Mucosa of stomach (tissue), 1 donor: ENCODE results near the gene NNMT.

Source experiments
- H3K27me3 ChIP-seq: one replicate; pipeline ENCODE4 v1.7.0; 2013; ENCODE audit warnings: mild to moderate bottlenecking, low read length; ENCODE audit not compliant: control insufficient read depth, insufficient read depth
- H3K36me3 ChIP-seq: one replicate; pipeline ENCODE4 v1.7.0; 2013; ENCODE audit warnings: low read length; ENCODE audit not compliant: control insufficient read depth, insufficient read depth
- H3K4me1 ChIP-seq: one replicate; pipeline ENCODE4 v1.7.0; 2013; ENCODE audit warnings: mild to moderate bottlenecking, low read length; ENCODE audit not compliant: control insufficient read depth, insufficient read depth
- H3K4me3 ChIP-seq: one replicate; pipeline ENCODE4 v1.7.0; 2013; ENCODE audit warnings: low read length
- H3K9ac ChIP-seq: one replicate; pipeline ENCODE4 v1.7.0; 2013; ENCODE audit warnings: mild to moderate bottlenecking, low read length, moderate library complexity
- H3K9me3 ChIP-seq: one replicate; pipeline ENCODE4 v1.7.0; 2013; ENCODE audit warnings: mild to moderate bottlenecking, low read length, moderate library complexity; ENCODE audit not compliant: control insufficient read depth
- donor health status: Pancreatic carcinoma.

Gene NNMT

DNA sequence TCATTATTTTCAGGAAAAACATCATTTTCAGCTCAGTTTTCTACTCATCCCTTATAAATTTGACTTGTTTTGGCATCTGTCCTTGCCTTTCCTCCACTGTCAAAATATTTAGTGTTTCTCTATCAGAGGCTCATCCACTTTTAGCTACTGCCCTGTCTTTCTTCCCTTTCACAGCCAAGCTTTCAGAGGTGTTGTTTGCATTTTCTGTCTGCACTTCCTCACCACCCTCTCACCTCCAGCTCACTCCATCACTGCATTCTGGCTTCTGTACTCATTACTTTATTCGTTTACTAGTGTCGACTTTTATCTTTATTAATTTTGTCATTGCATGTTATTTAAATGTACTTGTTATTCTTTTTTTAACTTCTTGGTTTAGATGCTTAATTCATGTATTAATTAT lies 26.7 kb upstream of the NNMT start:
- no peak overlapping the region for H3K4me3 ChIP-seq
- no peaks in the 10 kb centered on the region for H3K4me1 ChIP-seq
- H3K9ac ChIP-seq: no peak overlapping the region
- no peaks in the 10 kb centered on the region for H3K36me3 ChIP-seq
- no peaks in the 10 kb centered on the region for H3K9me3 ChIP-seq
- no peaks in the 10 kb centered on the region for H3K27me3 ChIP-seq

DNA sequence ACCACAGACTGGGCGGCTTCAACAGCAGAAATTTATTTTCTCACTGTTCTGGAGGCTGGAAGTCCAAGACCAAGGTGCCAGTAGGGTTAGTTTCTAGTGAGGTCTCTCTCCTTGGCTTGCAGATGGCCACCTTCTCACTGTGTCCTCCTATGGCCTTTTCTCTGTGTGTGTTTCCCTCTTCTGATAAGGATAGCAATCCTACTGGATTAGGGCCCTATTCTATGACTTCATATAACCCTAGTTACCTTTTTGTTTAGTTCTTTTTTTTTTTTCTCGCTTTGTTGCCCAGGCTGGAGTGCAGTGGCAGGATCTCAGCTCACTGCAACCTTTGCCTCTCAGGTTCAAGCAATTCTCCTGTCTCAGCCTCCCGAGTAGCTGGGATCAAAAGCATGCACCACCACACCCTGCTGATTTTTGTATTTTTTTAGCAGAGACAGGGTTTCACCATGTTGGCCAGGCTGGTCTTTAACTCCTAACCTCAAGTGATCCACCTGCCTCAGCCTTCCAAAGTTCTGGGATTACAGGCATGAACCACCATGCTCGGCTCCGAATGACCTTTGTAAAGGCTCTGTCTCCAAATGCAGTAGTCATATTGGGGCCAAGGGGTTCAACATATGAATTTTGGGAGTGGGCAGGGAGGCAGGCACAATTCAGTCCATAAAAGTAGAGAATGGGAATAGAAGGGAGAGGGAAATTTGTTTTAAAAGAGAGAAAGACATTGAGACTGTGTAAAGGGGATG lies 25.5 kb upstream of the NNMT start:
- H3K4me3 ChIP-seq: no peak overlapping the region
- H3K27me3 ChIP-seq: no peaks in the 10 kb centered on the region
- H3K9ac ChIP-seq: no peak overlapping the region
- no peaks in the 10 kb centered on the region for H3K36me3 ChIP-seq
- H3K4me1 ChIP-seq: no peaks in the 10 kb centered on the region
- no peaks in the 10 kb centered on the region for H3K9me3 ChIP-seq

DNA sequence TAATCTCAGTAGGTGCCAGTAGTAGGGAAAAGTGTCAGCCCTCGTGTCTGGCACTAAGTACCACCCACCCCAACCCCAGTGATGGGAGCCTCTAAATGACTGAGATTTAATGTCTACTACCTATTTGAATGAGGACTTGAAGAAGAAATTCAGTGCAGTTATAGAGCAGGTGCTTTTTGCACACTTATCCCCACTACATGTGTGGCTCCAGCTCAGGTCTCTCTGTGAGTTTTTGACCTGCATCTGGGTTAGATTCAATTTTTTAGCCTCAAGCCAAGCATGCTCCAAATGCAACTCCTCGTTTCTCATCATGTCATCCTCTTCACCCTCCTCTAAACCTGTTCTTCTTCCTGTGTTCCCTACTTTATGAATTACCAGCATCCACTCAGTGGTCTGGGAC lies 24.9 kb upstream of the NNMT start:
- Histone ChIP-seq H3K4me3 (no peak overlapping the region), H3K27me3 (no peaks in the 10 kb centered on the region), H3K9me3 (no peaks in the 10 kb centered on the region), H3K36me3 (no peaks in the 10 kb centered on the region), H3K4me1 (no peaks in the 10 kb centered on the region), H3K9ac (no peak overlapping the region)

DNA sequence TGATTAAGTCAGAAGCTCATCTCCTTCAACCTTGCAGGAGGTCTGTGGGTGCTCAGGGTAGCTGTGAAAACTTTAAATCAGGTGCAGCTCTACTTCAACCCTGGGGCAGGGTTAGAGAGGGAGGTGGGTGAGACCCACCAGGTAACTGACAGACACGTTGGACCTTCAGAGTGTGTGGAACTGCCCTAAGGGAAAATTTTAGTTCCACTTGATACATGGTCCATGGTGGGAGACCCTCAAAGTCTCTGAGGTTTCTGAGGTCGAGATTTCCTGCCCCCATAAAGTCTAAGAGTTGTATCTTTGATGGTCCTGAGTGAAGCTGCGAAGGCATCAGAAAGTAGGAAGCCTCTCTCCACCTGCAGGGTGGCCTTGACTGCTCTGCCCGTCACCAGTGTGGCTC lies 23.9 kb upstream of the NNMT start:
- H3K4me1 ChIP-seq: no peaks in the 10 kb centered on the region
- no peak overlapping the region for H3K4me3 ChIP-seq
- no peaks in the 10 kb centered on the region for H3K9me3 ChIP-seq
- H3K9ac ChIP-seq: no peak overlapping the region
- no peaks in the 10 kb centered on the region for H3K36me3 ChIP-seq
- H3K27me3 ChIP-seq: no peaks in the 10 kb centered on the region

DNA sequence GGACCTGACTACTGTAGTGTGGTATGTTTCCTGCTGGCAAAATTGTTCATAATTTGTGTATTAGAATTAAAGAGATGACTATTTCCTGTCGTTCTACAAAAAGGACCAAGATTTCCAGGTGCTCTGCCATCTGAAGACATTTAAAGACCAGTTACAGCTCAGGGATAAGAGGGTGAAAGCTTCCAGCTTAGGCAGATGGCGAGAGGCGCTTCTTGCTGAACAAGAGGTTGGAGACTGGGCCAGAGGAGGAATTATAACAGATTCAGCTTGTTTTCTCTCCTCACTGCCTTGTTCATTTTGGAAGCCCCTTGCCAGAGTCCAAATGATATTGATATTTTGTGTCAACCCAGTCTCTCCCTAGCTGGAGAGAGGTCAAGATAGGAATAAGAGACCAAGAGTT lies 23.1 kb upstream of the NNMT start:
- Histone ChIP-seq H3K27me3 (no peaks in the 10 kb centered on the region), H3K36me3 (no peaks in the 10 kb centered on the region), H3K4me1 (no peaks in the 10 kb centered on the region), H3K9me3 (no peaks in the 10 kb centered on the region), H3K4me3 (no peak overlapping the region), H3K9ac (no peak overlapping the region)

DNA sequence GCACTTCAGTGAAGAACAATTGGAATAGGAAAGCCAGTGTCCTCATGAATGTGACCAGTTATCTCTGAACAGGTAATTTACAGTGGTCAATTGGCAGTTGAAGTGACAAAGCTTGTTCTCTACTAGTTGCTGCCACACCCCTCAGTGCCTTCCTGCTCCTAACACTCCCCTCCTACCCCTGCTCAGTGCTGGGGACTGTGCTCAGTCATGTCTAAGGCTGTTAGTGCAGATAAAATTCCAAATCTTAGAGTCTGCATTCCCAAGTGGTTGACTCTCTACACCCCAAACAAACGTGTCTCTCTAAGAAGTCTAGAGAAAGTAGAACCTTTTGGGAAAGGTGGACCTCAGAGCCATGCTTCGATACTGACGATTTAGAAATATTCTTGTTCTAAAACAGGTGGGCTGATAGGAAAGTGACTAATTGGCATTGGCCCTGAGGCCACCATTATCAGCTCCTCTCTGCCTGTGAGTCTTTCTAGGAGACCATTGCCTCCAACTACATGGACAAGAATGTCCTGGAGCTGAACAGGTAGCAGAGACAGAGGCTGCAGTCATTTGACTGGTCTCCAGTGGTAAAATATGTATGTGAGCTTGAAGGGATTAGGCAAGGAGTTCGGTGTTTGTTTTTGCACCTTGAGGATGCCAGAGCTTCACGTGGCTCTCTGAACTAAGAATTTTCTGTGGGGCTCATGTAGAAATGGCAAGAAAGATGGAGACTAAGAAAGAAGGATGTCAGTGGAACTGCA lies 22.1 kb upstream of the NNMT start:
- Histone ChIP-seq H3K27me3 (no peaks in the 10 kb centered on the region), H3K4me1 (no peaks in the 10 kb centered on the region), H3K9me3 (no peaks in the 10 kb centered on the region), H3K9ac (no peak overlapping the region), H3K4me3 (no peak overlapping the region), H3K36me3 (no peaks in the 10 kb centered on the region)

DNA sequence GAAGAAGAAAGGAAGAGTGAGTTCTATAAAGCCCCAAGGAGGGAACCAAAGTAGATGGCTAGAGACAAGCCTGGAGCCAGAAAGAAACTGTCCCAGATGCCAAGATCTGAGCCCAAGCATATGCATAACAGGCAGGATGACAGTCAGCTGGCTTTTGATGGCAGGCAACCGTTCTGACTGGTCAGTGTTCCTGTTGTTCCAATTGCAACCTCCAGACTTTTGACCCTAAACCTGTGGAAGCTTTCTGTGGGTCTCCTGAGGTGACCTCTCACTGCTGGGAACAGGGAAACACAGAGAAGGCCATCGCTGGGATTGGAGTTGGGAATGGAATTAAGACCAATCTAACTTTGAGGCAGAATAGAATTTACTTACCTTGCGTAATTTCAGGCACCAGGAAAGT lies 21.6 kb upstream of the NNMT start:
- Histone ChIP-seq H3K36me3 (no peaks in the 10 kb centered on the region), H3K9me3 (no peaks in the 10 kb centered on the region), H3K4me3 (no peak overlapping the region), H3K27me3 (no peaks in the 10 kb centered on the region), H3K4me1 (no peaks in the 10 kb centered on the region), H3K9ac (no peak overlapping the region)

DNA sequence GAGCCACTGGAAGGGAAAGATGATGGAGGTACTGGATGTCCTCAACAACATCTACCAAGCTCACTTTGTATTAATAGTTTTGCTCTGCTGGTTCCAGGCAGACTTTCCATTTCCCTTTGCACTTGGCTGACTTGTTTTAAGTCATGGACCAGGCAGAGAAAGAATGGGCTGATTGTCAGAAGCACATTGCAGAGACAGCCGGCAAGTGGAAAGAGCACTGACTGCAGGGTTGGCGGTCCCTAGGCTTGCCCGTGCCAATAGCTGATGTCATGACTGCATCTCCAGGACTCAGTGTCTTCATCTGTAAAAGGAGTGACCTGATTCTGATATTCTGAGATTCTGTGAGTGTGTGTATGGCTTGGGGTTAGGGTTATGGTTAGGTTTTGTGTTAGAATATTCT lies 20.9 kb upstream of the NNMT start:
- Histone ChIP-seq H3K9me3 (no peaks in the 10 kb centered on the region), H3K27me3 (no peaks in the 10 kb centered on the region), H3K36me3 (no peaks in the 10 kb centered on the region), H3K4me1 (peaks cover 1% of the 10 kb centered on the region), H3K9ac (no peak overlapping the region), H3K4me3 (no peak overlapping the region)

DNA sequence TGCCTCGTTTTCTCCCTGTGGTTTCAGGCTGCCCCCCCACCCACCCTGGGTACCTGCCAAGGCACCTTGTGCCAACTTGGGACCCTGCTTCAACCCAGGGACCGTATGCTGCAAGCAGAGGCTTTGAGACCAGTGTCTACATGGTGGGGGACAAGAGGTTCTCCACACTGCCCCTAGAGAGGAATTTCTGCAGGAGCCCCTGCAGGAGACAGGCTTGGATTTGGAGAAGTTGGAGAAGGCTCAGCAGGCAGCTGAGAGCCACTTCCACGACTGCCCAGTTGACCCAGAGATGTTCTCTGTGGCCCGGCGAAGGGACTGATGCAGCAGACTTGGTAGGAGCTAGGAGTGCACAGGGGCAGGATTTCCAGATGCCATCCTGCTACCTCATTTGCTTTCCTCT lies 20.1 kb upstream of the NNMT start:
- Histone ChIP-seq H3K9ac (no peak overlapping the region), H3K27me3 (no peaks in the 10 kb centered on the region), H3K9me3 (no peaks in the 10 kb centered on the region), H3K4me1 (peaks cover 9% of the 10 kb centered on the region), H3K36me3 (no peaks in the 10 kb centered on the region), H3K4me3 (no peak overlapping the region)

DNA sequence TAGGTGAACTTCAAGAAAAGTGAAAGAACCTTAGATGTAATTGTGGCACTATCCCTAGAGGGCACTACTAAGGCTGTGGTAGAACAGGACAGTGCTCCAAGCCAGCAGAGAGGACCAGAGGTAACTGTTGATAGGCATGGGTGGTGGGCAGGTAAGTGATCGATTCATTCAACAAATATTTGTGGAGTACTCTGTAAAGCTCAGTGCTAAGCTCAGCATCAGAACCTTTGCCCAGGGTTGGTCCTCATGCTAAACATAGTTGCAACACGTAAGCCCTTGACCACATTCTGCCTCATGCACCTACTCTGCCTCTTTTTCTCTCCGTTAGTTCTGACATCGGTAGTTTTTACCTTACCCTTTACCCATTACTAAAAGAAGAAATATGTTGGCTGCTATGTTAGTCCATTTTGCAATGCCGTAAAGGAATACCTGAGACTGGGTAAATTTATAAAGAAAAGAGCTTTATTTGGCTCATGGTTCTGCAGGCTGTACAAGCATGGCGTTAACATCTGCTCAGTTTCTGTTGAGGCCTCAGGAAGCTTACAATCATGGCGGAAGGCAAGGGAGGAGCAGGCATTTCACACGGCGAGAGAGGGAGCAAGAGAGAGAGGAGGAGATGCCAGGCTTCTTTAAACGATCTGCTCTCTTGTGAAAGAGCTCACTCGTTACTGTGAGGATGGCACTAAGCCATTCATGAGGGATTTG lies 18.4 kb upstream of the NNMT start:
- H3K4me1 ChIP-seq: peaks cover 15% of the 10 kb centered on the region
- H3K9me3 ChIP-seq: no peaks in the 10 kb centered on the region
- H3K4me3 ChIP-seq: no peak overlapping the region
- H3K9ac ChIP-seq: no peak overlapping the region
- no peaks in the 10 kb centered on the region for H3K36me3 ChIP-seq
- H3K27me3 ChIP-seq: no peaks in the 10 kb centered on the region

DNA sequence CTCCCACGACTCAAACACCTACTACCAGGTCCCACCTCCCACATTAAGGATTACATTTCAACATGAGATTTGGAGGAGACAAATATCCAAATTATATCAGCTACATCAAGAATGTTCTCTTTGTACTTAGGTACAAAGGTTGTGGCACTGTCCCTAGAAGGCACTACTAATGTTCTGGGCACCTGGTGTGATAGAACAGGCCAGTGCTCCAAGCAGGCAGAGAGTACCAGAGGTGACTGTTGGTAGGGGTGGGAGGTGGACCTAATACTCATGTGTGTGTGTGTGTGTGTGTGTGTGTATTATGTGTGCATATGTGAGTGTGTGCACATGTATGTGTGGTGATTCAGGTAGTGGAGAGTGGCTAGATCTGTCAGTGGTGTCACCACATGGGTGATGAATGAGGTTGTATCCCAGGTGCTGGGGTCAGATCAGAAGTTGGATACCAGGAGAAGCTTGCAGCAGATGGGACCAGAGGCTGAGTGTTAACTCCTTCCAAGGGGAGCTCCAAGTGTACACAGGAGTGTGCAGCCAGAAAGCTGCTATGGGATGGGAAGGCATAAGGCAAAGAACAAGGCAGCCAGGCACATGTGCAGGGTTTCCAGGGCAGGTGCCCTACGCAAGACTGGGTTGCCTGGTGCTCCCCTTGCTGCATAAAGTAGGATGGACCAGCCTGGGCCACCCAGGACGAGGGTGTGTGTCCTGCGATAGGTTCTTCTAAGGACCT lies 17.7 kb upstream of the NNMT start:
- H3K36me3 ChIP-seq: no peaks in the 10 kb centered on the region
- no peaks in the 10 kb centered on the region for H3K9me3 ChIP-seq
- H3K9ac ChIP-seq: no peak overlapping the region
- peaks cover 15% of the 10 kb centered on the region for H3K4me1 ChIP-seq
- H3K4me3 ChIP-seq: no peak overlapping the region
- no peaks in the 10 kb centered on the region for H3K27me3 ChIP-seq
